GM18870 (cell line): ENCODE measurements around the gene SMYD4.
"Not testable (repeated sequence)": the region's sequence is repeated elsewhere in the genome, so short reads cannot be mapped to it uniquely, and the experiment has no call there.

Experiments used
- ATAC-seq: cut with Tn5 transposase; IDR thresholded peaks from one replicate; pipeline ENCODE4 v1.9.1; 2021; ENCODE audit warnings: moderate library complexity; ENCODE audit not compliant: unreplicated experiment

SMYD4 gene

DNA sequence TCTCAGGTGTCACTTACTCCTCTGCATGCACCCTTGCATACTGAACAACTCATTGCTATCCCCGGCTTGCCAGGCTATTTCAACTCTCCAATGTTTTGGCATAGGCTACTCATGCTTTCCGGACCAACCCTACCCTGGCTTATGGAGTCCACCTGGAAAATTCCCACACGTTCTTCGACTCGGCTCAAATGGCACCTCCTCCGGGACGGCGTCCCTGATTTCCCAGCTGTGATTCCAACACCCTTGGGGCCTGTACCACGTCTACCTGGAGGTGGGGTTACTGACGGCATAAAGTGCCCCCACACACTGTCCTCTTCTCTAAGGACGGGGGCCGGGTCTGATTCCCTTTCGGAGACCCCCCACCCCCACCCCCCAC, 498 bp downstream of the SMYD4 start:
- ATAC-seq = no peak

DNA sequence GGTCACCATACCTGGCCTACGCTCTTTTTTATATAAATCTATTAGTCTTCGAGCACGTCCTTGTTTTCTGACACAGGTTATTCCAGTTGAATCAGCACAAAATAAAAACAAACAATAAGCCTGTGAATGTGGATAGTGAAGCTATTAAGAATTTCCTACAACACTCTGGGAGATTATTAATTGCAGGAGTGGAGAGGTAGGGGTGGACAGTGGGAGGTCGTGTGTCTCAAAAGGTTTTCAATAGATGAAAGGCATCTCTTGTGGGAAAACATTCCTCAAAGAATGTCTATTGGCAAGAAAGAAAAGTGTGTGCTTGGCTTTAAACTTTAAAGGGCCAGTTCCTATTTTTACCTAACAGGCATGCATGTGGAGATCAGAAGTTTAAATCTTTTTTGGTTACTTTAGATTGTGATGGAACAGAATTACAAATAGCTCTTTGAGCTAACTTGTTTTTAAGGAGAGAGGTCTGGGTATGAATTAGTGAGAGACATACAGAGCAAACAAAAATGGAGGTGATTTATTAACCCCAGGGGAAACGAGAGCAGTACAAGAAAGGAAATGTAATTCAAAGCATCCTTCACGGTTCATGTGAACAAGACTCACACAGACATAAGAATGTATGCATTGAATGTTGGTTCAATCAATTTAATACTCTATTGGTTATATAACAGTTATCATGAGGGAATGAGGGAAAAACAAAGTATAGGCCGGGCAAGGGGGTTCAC, 9.0 kb downstream of the SMYD4 start:
- ATAC-seq = no peak

DNA sequence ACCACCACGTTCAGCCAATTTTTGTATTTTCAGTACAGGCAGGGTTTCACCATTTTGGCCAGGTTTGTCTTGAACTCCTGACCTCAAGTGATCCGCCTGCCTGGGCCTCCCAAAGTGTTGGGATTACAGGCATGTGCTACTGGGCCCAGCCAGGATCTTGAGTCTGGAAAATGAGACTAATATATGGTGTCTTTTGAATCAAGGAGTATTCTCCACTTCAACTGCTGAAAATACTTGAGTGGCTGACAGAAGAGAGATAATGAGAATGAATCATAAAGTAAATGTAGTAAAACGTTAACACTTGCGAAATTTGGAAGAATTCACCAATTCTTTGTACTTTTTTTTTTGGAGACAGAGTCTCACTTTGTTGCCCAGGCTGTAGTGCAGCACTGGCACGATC, 16.6 kb downstream of the SMYD4 start:
- no peak for ATAC-seq

DNA sequence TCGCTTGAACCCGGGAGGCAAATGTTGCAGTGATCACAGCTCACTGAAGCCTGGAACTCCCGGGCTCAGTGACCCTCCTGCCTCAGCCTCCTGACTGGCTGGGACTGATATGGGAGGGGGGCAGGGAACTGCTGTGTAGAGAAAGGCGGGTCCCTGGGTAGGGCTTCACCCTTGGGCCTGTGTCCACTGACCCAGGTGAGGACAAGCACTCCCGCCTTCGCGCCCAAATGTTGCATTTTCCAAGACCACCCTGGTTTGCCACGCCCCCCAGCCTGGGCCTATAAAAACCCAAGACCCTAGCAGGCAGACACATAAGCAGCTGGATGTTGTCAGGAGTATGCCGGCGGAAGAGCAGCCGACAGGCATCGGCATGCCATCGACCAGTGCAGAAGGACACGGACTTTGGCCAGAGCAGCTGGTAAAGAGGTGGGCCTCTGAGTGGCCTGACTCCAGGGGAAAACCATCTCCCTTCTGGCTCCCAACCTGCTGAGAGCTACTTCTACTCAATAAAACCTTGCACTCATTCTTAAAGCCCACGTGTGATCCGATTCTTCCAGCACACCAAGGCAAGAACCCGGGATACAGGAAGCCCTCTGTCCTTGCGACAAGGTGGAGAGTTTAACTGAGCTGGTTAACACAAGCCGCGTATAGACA, 19.1 kb downstream of the SMYD4 start:
- no peak for ATAC-seq

DNA sequence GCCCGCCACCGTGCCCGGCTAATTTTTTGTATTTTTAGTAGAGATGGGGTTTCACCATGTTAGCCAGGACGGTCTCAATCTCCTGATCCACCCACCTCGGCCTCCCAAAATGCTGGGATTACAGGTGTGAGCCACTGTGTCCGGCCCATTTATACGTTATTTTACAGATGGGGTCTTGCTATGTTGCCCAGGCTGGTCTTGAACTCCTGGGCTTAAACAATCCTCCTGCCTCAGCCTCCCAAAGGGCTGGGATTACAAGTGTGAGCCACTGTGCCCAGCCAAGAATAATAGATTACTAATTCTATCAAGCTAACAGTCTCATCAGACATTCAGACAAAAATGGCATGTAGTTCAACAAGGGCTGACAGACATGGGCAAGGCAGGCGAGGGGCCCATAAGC, 19.9 kb downstream of the SMYD4 start:
- ATAC-seq = not testable (repeated sequence)

DNA sequence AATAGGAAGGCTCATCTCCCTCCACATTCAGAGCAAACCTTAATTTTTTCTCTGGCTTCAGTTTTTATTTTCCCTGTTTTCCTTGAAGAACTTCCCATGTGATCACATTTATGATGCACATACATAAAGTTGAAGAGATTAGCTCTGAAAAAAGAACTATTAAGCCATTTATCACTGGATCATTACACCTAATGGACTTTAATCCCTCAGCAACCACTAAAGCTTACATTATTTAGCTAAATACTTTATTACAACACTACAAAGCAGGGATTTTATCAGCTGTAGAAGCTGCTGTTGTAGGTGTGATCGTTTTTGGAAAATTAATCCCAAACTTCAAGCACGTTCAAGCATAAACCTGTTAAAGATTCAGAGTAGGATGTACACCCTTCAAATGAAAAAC, 21.1 kb downstream of the SMYD4 start:
- ATAC-seq = no peak

DNA sequence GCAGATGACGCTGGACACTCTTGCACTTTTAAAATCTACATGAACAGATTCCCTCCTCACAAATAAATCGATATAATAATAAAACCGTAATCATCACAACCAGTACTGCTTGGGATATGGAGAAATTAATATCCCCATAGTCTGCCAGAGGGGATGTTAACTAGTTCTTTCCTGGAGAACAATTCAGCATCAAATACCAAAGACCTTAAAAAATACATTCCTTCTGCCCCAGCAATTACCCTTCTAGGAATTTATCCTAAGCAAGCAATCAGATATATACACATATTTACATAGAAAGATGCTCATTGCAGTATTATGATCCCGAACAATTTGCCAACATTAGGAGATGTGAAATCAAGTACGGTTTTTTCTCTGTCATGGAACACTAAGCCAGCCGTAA, 21.8 kb downstream of the SMYD4 start:
- ATAC-seq = no peak

DNA sequence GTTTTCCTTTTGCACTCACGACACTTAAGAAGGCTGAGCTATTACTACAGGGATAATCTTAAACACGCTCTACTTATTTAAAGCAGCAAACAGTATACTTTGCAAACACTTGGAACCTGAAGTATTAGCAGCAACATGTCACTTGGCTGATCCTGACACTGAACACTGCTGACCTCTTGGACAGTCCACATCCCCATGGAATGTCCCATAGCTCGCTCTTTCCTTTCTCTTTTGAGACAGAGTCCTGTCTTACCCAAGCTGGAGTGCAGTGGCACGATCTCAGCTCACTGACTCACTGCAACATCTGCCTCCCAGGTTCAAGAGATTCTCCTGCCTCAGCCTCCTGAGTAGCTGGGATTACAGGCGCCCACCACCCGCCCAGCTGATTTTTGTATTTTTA, 26.4 kb downstream of the SMYD4 start:
- ATAC-seq = no peak

DNA sequence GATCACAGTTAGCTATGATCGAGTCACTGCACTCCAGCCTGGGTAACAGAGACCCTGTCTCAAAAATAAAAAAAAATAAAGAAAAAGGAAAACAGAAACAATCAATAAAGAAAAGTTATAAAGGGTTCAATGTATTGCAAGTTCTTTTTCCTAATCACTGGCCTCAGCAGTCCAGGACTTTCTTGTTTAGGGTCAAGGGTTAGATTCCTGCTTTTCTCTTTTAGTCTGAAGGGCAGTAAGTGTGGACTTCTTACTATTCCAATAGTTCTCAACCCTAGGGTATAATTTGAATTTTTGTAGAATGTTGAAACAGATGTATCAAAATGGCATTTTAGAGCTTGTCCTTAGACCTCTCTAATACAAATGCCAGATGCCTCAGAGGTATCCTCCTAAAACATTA, 27.3 kb downstream of the SMYD4 start:
- ATAC-seq = no peak

DNA sequence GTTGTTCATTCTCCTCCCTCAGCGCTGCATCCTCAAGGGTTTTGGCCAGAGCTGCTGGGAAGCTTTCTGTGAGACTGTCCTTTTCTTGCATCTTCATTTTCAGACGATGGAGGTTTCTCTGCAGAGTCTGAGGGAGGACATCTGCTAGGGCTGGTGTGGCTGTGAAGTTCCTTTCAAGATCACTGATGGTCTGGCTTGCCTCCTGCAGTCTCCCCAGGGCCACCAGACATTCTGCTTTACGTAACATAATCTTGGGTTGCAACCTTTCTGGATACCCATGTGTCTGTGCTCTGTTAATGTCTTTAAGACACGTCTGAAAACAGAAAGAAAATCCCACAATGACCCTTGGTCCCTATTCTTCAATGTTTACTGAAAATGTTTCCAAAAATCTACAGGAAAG, 29.0 kb downstream of the SMYD4 start:
- ATAC-seq = no peak

DNA sequence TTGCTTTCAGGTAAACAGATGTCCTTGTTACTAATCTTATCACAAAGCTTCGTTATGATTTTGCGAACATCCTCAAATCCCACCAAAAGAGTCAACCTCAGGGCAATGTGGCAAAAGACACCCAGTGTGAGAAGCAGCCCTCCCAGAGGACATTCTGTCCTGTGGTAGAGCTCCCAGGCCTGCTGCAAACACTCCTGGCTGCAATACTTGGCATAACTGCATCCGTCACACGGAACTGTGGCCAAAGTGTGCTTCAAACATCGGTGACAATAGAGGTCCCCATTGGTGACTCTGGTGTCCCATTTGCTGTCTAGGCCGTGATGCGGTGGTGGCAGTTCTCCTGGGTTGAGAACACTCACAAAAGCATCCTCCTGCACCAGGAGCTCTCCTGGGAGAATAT, 29.5 kb downstream of the SMYD4 start:
- no peak for ATAC-seq

DNA sequence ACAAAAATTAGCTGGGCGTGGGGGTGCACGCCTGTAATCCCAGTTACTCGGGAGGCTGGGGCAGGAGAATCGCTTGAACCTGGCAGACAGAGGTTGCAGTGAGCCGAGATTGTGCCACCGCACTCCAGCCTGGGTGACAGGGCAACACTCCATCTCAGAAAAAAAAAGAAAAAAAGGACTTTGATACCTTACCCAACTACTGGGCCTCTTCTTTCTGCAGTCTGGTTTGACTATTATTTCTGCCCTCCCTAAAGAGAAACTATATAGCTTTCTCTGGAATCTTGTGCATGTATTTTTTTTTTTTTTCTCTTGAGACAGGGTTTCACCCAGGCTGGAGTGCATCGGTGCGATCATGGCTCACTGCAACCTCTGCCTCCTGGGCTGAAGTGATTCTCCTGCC, 31.9 kb downstream of the SMYD4 start:
- not testable (repeated sequence) for ATAC-seq

DNA sequence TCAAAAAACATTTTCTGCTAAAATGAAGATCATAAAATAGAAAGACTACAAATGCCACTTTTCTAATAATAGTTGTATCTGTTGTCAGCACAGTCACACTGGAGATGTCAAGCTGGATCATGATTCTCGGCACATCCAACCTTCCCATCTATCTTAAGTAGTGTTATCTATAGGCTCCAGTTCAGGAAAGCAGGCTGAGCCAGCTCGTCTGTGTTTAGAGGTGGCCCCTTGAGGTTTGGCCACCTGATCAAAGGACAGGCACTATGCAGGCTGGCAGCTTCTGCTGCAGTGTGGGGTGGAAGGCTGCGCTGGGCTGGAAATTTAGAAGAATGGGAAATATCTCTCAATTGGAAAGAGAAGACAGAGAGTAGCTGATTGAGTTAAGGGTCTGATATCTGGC, 32.4 kb downstream of the SMYD4 start:
- ATAC-seq = no peak

DNA sequence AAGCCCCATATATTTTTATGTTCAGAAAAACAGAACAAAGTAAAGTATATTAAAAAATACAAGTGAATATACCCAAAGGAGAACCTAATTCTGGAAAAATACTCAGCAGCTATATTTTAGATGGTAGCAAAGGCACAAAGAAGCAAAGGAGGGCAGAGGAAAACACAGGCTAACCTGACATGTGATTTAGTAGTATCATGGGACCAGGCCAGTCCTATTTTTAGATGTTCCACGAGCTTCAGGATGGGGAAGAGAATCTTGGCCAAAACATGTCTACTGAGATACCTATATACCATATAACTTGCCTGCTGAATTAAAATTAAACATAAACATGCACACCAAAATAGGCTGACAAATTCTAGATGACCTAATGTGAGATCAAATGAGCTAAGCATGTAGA, 32.9 kb downstream of the SMYD4 start:
- ATAC-seq = no peak

DNA sequence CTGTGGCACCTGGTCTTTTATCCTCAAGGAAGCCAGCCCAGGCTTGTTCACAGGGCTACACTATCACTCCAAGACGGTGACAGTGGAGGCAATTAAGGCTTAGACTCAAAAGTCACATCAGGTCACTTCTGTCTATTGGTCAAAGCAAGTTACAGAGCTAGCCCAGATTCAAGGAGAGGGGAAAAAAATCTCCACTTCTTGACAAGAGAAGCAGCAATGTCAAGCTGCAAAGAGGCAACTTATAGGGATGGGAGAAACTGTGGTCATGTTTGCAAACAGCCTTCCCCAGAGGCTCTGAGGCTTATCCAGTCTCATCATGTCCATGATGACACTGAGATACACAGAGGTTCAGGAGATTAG, 36.3 kb downstream of the SMYD4 start:
- no peak for ATAC-seq

DNA sequence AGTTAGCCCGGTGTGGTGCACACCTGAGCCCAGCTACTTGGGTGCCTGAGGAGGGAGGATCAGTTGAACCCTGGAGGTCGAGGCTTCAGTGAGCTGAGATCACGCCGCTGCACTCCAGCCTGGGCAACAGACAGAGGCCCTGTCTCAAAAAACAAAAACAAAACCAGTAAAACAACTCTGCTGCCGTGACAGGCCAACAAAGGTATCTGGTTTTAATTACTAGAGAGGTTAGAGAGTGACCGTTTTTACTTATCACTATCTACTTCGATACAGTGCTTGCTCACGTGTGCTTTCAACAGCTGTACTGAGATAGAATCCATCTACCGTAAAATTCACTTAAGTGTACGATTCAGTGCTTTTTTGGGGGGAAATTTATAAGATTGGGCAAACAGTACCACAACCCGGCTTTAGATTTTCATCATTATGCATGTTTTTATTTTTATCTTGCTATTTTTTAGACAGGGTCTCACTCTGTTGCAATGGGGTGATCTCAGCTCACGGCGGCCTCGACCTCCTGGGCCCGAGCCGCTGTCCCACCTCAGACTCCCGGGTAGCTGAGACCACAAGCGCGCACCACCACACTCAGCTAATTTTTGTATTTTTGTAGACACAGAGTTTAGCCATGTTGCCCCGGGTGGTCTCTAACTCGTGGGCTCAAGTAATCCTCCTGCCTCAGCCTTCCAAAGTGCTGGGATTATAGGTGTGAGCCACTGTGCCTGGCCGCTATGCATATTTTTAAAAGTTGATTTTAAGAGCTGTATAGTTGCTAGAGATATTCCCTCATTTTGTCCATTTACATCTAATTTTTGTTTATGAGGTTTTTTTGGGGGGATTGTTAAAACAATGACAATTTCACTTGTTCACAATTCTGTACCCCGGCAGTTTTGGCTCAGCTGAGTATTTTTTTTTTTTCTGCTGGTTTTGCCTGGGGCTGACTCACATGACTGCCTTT, 36.9 kb downstream of the SMYD4 start:
- ATAC-seq = no peak

DNA sequence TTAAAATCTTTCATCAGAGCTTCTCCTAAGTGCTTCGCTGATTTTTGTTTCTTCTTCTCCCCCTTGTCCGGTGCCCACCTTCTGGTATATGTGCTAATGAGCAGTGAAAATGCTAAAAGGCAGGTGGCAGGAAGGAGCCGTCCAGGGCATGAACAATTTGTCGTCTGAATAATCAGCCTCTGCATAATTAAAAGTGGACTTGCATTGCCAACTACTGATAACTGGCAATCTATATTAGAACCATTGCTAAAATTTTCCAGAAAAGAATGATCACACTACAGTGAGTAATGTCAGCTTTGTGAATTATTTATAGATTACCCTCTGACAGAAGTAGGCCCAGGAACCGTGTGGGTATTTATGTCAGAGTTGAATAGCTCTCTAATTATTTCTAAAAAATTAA, 39.8 kb downstream of the SMYD4 start:
- ATAC-seq = no peak

DNA sequence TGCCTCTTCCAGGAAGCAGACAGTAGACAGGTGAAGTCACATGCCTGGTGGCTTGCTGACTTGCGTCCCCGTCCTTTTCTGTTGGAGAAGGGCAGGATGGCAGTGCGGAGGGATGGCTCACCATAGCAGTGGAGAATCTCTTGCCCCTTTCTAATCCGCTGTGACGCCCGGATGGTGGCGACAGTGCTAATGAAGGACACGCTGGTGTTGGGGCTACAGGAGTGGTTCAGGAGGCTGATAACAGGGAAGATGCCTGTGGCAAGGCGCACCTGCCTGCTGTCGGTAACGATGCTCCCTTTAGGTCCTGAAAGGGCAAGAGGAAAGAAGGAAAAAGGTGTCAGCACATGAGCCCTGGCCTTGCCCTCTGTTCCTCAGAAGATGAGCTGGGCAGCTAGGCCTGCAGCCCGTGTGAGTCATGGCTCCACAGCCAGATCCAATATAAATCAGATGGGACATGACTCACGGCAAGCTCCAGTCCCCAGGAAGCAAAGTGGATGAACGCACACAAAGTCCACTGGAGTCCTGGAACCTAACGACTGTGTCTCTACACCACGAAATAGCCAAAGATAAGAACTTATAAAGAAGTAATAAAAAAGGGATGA, 42.3 kb downstream of the SMYD4 start:
- no peak for ATAC-seq

DNA sequence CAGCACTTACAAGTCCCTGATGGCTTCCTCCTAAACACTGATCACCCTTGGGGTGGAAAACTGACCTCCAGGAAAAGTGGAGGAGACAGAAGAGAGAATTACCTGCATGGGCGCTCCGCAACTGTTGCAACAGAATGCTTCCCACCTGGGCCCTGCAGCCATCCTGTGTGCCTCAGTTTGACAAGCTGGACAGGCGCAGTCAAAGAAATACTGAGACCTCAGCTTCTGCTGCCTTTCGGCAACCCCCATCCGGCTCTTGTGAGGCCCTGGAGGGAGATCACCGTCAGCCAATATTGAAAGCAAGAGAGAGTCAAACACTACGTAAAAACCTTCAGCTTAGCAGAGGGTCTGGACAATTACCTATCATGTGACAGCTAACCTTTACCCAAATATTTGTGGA, 43.0 kb downstream of the SMYD4 start:
- ATAC-seq = no peak

DNA sequence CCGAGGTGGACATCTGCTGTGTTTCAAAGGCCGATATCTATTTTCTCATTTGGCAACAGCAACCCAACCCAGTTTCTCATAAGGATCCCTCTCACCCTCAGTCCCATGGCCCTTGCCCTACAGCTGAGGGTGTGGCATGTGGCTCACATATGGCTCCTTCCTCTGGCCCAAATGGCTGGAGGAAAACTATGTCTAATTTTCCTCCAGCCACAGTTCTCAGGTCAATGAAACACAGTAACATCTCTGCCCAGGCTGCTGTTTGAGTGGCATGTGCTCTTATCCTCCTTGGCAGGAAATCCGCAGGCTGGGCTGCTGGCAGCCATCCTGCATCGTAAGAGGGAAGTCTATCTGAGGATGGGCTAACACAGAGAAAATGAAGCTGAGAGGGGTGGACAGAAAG, 43.8 kb downstream of the SMYD4 start:
- no peak for ATAC-seq

DNA sequence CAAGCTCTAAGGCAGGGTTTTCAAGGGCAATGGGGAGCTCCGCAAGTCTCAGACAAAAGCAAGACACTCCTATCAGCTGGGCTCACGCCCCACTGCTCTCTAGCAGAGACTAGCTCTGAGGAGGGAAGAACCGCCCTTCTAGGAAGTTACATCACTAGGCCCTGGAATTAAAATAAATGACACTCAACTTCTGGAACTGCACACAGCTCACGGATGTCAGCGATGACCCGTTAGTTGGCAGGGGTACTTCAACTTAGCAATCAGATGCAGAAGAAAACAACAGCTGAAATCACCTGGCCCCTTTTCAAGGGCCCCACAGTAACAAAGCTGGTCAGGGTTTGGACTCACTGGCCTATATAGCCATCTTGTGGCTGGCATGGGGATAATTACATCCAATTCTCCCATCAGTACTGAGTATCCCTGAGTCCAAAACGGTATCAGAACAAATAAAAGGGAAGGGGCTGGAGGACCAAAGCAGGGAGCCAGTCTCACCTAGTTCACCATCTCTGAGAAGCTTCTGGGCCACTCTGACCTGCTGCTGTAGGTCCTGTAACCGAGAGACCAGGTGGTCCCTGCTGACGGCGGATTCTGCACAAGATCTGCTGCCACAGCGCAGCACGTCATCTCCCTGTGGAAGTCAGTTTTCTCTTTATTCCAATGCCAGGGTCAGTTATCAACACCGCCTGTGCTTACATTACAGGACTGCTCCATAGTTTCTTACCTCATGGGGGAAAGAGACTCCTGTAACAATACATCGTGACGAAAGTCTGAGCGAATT, 45.7 kb downstream of the SMYD4 start:
- ATAC-seq = no peak
